GM13977 (cell line): ENCODE results near the gene TSPAN15.

Source experiments
- DNase-seq: peaks from one replicate; pipeline ENCODE4 v3.0.0; 2012; ENCODE audit warnings: low spot score
- in situ Hi-C: fragments of 300-500 bp; cut with MboI; formaldehyde crosslinking; loops from one replicate; pipeline ENCODE4 v1.12.0; 2022; ENCODE audit warnings: low sequenced_read_pairs, low pct_unique_long_range_greater_than_20kb, mixed read lengths, inconsistent platforms; ENCODE audit not compliant: unreplicated experiment
- TF ChIP-seq, protein P1 (sequence below): IDR thresholded peaks from 2 replicates; pipeline ENCODE4 v1.5.1; 2012; ENCODE audit warnings: mild to moderate bottlenecking, control low read depth; ENCODE audit not compliant: insufficient read depth; ENCODE audit errors: extremely low read depth, missing control alignments

The TSPAN15 gene

GRCh38 chr10:69468751-69469089 is 17.5 kb downstream of the TSPAN15 start:
- in situ Hi-C loops, result no loop called here
- TF ChIP-seq, protein P1, sequence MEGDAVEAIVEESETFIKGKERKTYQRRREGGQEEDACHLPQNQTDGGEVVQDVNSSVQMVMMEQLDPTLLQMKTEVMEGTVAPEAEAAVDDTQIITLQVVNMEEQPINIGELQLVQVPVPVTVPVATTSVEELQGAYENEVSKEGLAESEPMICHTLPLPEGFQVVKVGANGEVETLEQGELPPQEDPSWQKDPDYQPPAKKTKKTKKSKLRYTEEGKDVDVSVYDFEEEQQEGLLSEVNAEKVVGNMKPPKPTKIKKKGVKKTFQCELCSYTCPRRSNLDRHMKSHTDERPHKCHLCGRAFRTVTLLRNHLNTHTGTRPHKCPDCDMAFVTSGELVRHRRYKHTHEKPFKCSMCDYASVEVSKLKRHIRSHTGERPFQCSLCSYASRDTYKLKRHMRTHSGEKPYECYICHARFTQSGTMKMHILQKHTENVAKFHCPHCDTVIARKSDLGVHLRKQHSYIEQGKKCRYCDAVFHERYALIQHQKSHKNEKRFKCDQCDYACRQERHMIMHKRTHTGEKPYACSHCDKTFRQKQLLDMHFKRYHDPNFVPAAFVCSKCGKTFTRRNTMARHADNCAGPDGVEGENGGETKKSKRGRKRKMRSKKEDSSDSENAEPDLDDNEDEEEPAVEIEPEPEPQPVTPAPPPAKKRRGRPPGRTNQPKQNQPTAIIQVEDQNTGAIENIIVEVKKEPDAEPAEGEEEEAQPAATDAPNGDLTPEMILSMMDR, result no peak
- DNase-seq, result no peak

- no peak for DNase-seq
- TF ChIP-seq, protein P1, result no peak
- in situ Hi-C loops, result no loop called here
These were observed 18.7 kb downstream of the TSPAN15 start for GRCh38 chr10:69469976-69470375.

GRCh38 chr10:69470463-69471384 is 19.5 kb downstream of the TSPAN15 start:
- in situ Hi-C loops, result no loop called here
- TF ChIP-seq, protein P1, result no peak
- DNase-seq, result no peak

GRCh38 chr10:69472142-69472541 is 20.9 kb downstream of the TSPAN15 start:
- TF ChIP-seq, protein P1, result no peak
- in situ Hi-C loops, result no loop called here
- no peak for DNase-seq

GRCh38 chr10:69472544-69472943 is 21.3 kb downstream of the TSPAN15 start:
- in situ Hi-C loops, result no loop called here
- DNase-seq, result no peak

DNA sequence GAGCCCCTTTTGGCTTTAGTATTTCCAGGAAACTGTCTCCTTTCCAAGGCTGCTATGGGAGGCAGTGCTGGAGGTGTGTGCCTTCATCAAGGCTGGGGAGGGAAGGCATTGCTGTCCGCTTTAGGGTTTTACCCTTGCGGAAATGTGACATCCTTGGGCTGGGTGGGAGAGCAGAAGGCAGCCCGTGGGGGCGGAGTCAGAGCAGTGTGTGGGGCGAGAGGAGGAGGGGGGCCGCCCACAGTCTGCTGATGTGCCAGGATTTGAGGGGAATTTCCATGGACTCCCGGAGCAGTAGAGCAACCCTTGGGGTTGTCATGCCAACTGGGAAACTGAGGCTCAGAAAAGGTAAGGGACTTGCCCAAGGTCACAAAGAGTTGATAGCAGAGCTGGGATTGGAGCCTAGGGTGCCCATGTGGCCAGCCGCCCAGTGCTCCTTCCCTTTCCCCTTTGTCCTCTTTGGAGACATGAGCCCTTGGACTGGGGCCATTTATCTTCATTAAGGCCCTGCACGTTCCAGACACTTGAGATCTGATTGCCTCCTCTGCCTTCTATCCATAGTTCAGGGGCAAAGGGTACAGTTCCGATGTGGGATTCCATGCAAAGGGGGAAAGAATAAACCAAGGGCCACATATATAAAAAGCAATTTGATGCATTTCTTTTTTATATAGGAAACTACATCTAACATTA is 22.2 kb downstream of the TSPAN15 start:
- TF ChIP-seq, protein P1, result no peak
- in situ Hi-C loops, result no loop called here
- DNase-seq, result no peak

More at GRCh38 chr10:69472544-69472943, 21.3 kb downstream of the TSPAN15 start:
- TF ChIP-seq, protein P1, result no peak
